SU-DHL-6 (cell line): Measurements from ENCODE around the gene TOP1.

Experiments used
- H2AFZ ChIP-seq: fragments of 200-600 bp; sonication (generic); 2 replicates; pipeline ENCODE4 v1.6.1; 2014; ENCODE audit warnings: low read depth, mild to moderate bottlenecking, moderate library complexity, mixed read lengths, antibody characterized with exemption, low read length; ENCODE audit not compliant: severe bottlenecking
- H3F3A ChIP-seq: fragments of 200-600 bp; shearing (Covaris generic); 2 replicates; pipeline ENCODE4 v1.6.0; 2016; ENCODE audit warnings: antibody characterized with exemption, mild to moderate bottlenecking; ENCODE audit not compliant: insufficient read depth
- H3K27ac ChIP-seq: fragments of 200-600 bp; sonication (generic); 2 replicates; pipeline ENCODE4 v1.5.1; 2016; ENCODE audit warnings: low read depth, mild to moderate bottlenecking, low read length, moderate library complexity, mixed read lengths
- H3K27me3 ChIP-seq: fragments of 200-600 bp; sonication (generic), shearing (Covaris generic); 2 replicates; pipeline ENCODE4 v1.6.0; 2014; ENCODE audit warnings: mild to moderate bottlenecking, low read length
- H3K36me3 ChIP-seq: fragments of 200-600 bp; sonication (generic); 2 replicates; pipeline ENCODE4 v1.6.1; 2014; ENCODE audit warnings: mild to moderate bottlenecking, low read length, mixed read lengths
- H3K4me2 ChIP-seq: fragments of 300-600, 200-600 bp; shearing (Covaris generic), sonication (generic); 2 replicates; pipeline ENCODE4 v1.6.0; 2014; ENCODE audit warnings: low read length, low read depth, mild to moderate bottlenecking; ENCODE audit not compliant: poor library complexity, severe bottlenecking
- H3K4me3 ChIP-seq: fragments of 200-600 bp; sonication (generic); 2 replicates; pipeline ENCODE4 v1.5.1; 2014; ENCODE audit warnings: antibody characterized with exemption, low read length, mild to moderate bottlenecking, mixed read lengths; ENCODE audit not compliant: insufficient read depth, poor library complexity, severe bottlenecking
- H3K79me2 ChIP-seq: fragments of 200-600 bp; sonication (generic); 2 replicates; pipeline ENCODE4 v1.6.1; 2014; ENCODE audit warnings: mild to moderate bottlenecking, low read length, moderate library complexity; ENCODE audit not compliant: insufficient read depth
- H3K9ac ChIP-seq: fragments of 200-600 bp; sonication (generic); 2 replicates; pipeline ENCODE4 v1.7.0; 2014; ENCODE audit warnings: mild to moderate bottlenecking, low read length
- H3K9me2 ChIP-seq: fragments of 200-600 bp; sonication (generic); replicated peaks from 2 replicates; pipeline ENCODE4 v1.6.1; 2014; ENCODE audit warnings: low read length; ENCODE audit not compliant: insufficient read depth
- H3K9me3 ChIP-seq: fragments of 200-600 bp; sonication (generic); 2 replicates; pipeline ENCODE4 v1.6.1; 2014; ENCODE audit warnings: low read length, mixed read lengths; ENCODE audit not compliant: insufficient read depth
- H4K20me1 ChIP-seq: fragments of 200-600 bp; sonication (generic); 2 replicates; pipeline ENCODE4 v1.6.1; 2014; ENCODE audit warnings: low read depth, mild to moderate bottlenecking, antibody characterized with exemption, low read length, moderate library complexity, mixed read lengths
- CTCF ChIP-seq: fragments of 200-600 bp; sonication (generic); IDR thresholded peaks from one replicate; pipeline ENCODE4 v1.5.1; 2017; ENCODE audit warnings: antibody characterized with exemption, mild to moderate bottlenecking, low read length, moderate library complexity; ENCODE audit not compliant: insufficient read depth, poor library complexity, severe bottlenecking
- EZH2phosphoT487 ChIP-seq: fragments of 200-600 bp; sonication (generic), shearing (Covaris generic); conservative IDR thresholded peaks from 2 replicates; pipeline ENCODE4 v1.6.1; 2018; ENCODE audit warnings: mild to moderate bottlenecking, antibody characterized with exemption, low read length, moderate library complexity, mixed read lengths

The TOP1 gene

GRCh38 chr20:41064377-41064776 lies 35.8 kb downstream of the TOP1 start:
- Histone ChIP-seq H3K9me2 (no peaks in the 10 kb centered on the region), H3K9me3 (no peaks in the 10 kb centered on the region), H3F3A (0 out of 2 replicates have a peak, but pooled peaks cover 5% of the 10 kb centered on the region), H3K4me2 (no peak overlapping the region), H3K27ac (no peak overlapping the region), H3K4me3 (no peak overlapping the region), H2AFZ (no peak overlapping the region), H4K20me1 (peaks cover 11% of the 10 kb centered on the region), H3K27me3 (no peaks in the 10 kb centered on the region), H3K9ac (no peak overlapping the region), H3K79me2 (peaks cover 96% of the 10 kb centered on the region), H3K36me3 (peaks cover 27% of the 10 kb centered on the region; the same call in 1 of the 2 replicates)
- TF ChIP-seq EZH2phosphoT487 (no peak), CTCF (no peak)

GRCh38 chr20:41065716-41066115 lies 37.1 kb downstream of the TOP1 start:
- peaks cover 23% of the 10 kb centered on the region; the same call in 1 of the 2 replicates for H3K36me3 ChIP-seq

GRCh38 chr20:41068806-41069205 lies 40.2 kb downstream of the TOP1 start:
- H3K27me3 ChIP-seq = no peaks in the 10 kb centered on the region
- peaks cover 5% of the 10 kb centered on the region; the same call in 1 of the 2 replicates for H3K36me3 ChIP-seq
- no peak overlapping the region for H3K4me2 ChIP-seq
- TF ChIP-seq CTCF (no peak), EZH2phosphoT487 (no peak)
- no peaks in the 10 kb centered on the region for H3F3A ChIP-seq
- no peak overlapping the region for H3K4me3 ChIP-seq
- H3K27ac ChIP-seq = no peak overlapping the region
- H3K9ac ChIP-seq = no peak overlapping the region
- H3K9me3 ChIP-seq = no peaks in the 10 kb centered on the region
- no peak overlapping the region for H2AFZ ChIP-seq
- peaks cover 96% of the 10 kb centered on the region for H3K79me2 ChIP-seq
- peaks cover under 1% of the 10 kb centered on the region for H4K20me1 ChIP-seq
- no peaks in the 10 kb centered on the region for H3K9me2 ChIP-seq

More at GRCh38 chr20:41065716-41066115, 37.1 kb downstream of the TOP1 start:
- Histone ChIP-seq H2AFZ (no peak overlapping the region), H3K4me2 (no peak overlapping the region), H3F3A (0 out of 2 replicates have a peak, but pooled peaks cover 5% of the 10 kb centered on the region), H3K27ac (no peak overlapping the region), H4K20me1 (peaks cover 11% of the 10 kb centered on the region), H3K79me2 (peaks cover 96% of the 10 kb centered on the region), H3K9ac (no peak overlapping the region), H3K4me3 (no peak overlapping the region), H3K27me3 (no peaks in the 10 kb centered on the region), H3K9me2 (no peaks in the 10 kb centered on the region), H3K9me3 (no peaks in the 10 kb centered on the region)
- TF ChIP-seq EZH2phosphoT487 = no peak

- H3K27me3 ChIP-seq = no peaks in the 10 kb centered on the region
- no peak overlapping the region for H3K4me2 ChIP-seq
- H3K9me3 ChIP-seq = no peaks in the 10 kb centered on the region
- H3K27ac ChIP-seq = no peak overlapping the region
- H3K9me2 ChIP-seq = no peaks in the 10 kb centered on the region
- H4K20me1 ChIP-seq = no peaks in the 10 kb centered on the region; the same call in 1 of the 2 replicates
- no peaks in the 10 kb centered on the region for H3F3A ChIP-seq
- H3K79me2 ChIP-seq = peaks cover 87% of the 10 kb centered on the region
- TF ChIP-seq EZH2phosphoT487 (no peak), CTCF (no peak)
- H2AFZ ChIP-seq = no peak overlapping the region
- H3K4me3 ChIP-seq = no peak overlapping the region
- H3K36me3 ChIP-seq = peaks cover 6% of the 10 kb centered on the region; the same call in 1 of the 2 replicates
- no peak overlapping the region for H3K9ac ChIP-seq
These were observed 43.7 kb downstream of the TOP1 start for GRCh38 chr20:41072190-41072863.
